ENCODE measurements around the gene SNX17. TPM values are rescaled to one million over a fixed set of nuclear protein-coding genes. Genes with fewer than 3 reads are reported as not detected.

The SNX17 gene
- total RNA-seq, 4 donors from 2014 or later, result 71.6 to 115 (median 102) TPM

GRCh38 chr2:27335311-27335710 lies 35.1 kb upstream of the SNX17 start:
- no peak for TF ChIP-seq CTCF (IDR thresholded peaks at IDR 0.05; ENCODE audit: low read depth)

- no peak for TF ChIP-seq CTCF (IDR thresholded peaks at IDR 0.05; ENCODE audit: low read depth)
Observed at GRCh38 chr2:27336173-27336572, 34.2 kb upstream of the SNX17 start.

- TF ChIP-seq CTCF (IDR thresholded peaks at IDR 0.05; ENCODE audit: low read depth), result no peak
Observed at GRCh38 chr2:27347641-27348040, 22.8 kb upstream of the SNX17 start.

GRCh38 chr2:27350106-27350693 lies 20.2 kb upstream of the SNX17 start:
- TF ChIP-seq CTCF (IDR thresholded peaks at IDR 0.05; ENCODE audit: low read depth), result no peak

GRCh38 chr2:27351802-27352598 lies 18.4 kb upstream of the SNX17 start:
- no peak for TF ChIP-seq CTCF (IDR thresholded peaks at IDR 0.05; ENCODE audit: low read depth)

GRCh38 chr2:27353762-27354596 lies 16.4 kb upstream of the SNX17 start:
- no peak for TF ChIP-seq CTCF (IDR thresholded peaks at IDR 0.05; ENCODE audit: low read depth)

- no peak for TF ChIP-seq CTCF (IDR thresholded peaks at IDR 0.05; ENCODE audit: low read depth)
Observed at GRCh38 chr2:27354597-27354927, 15.9 kb upstream of the SNX17 start.
